Activated T-helper 1 cell treated with Interleukin-2 at 50 U/mL for 16 hours (primary cell): ENCODE results near the gene FARP1.
"Not testable (repeated sequence)": the region's sequence is repeated elsewhere in the genome, so short reads cannot be mapped to it uniquely, and the experiment has no call there.

Source experiments
- DNase-seq: peaks from one replicate; pipeline ENCODE4 v3.0.0-alpha.2; 2020; ENCODE audit warnings: low read depth

Gene FARP1

GRCh38 chr13:98228661-98229341 lies 85.9 kb downstream of the FARP1 start:
- DNase-seq: no peak

- not testable (repeated sequence) for DNase-seq
These were observed 87.9 kb downstream of the FARP1 start for GRCh38 chr13:98230762-98231161.

DNA sequence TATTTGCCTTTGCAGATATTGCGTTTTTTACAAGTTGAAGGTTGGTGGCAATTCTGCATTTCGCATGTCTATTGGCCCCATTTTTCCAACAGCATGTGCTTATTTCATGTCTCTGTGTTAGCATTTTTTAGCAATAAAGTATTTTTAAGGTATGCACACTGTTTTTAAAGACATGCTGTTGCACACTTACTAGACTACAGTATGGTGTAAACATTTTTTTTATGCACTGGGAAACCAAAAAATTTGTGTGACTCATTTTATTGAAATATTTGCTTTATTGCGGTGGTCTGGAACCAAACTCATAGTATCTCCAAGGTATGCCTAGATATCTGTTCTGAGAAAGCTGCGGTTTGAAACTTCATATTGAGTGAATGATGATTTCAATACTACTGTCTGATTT lies 89.6 kb downstream of the FARP1 start:
- no peak for DNase-seq

DNA sequence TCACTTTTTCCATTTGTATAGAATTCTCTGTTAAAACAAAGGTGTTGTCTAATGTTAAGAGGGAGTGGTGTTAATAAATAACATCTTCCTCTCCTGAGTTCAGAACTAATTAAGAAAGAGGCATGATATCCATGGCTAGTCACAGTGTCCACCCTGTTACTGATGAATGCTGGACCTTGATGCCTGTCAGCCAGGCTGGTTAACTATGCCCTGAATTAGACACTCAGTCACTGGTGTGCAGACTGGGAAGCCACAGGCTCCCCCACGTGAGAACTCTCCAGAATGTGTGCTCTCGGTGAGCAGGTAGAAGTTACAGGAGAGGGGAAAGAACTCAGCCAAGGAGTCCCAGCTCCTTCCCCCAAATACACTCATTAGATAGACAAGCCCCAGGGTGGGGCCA lies 90.2 kb downstream of the FARP1 start:
- DNase-seq: no peak

- no peak for DNase-seq
These were observed 91.5 kb downstream of the FARP1 start for GRCh38 chr13:98234348-98234747.

- DNase-seq: no peak
These were observed 93.3 kb downstream of the FARP1 start for GRCh38 chr13:98236197-98236596.

- DNase-seq: no peak
These were observed 94.4 kb downstream of the FARP1 start for GRCh38 chr13:98237331-98237730.

DNA sequence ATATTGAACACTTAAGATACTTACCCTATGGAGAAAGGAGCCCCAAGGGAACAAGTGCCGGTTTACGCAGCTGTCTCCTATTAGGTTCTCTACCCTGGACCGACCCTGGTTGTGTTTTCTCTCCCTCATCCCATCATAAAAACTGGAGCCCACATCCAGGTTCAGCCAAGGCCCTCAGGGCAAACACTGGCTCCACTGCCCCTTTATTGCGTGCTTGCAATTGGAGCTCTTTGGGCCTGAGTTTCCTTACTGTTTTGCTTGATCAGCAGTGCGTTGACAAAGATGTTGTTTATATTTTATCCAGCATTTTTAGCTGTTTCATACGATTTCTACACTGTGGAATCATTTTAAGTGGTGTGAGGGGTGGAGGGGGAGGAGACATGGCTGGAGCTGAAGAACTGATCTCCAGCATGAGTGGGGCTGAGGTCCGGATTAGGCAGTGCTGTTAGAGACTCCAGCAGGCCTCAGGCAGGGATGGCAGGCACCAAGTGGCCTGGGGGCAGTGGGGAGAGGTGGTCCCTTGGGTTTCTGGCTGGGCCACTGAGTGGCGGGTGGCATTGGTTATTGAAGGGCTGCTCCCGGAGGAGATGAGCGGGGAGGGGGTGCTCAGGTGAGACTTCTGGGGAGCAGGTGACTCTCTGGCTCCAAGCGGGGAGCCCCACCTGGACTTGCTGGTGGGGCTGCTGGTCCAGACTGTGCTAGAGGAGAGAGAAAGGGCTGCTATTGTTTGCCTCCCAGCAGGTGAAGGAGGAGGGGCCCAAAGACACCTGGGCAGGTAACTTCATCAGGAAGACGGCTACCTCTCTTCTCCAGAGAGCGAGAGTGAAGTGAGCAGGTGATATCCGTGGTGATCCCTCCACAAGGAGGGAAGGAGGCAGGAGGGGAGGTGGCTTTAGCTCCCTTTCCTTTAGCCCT lies 96.5 kb downstream of the FARP1 start:
- DNase-seq: no peak

GRCh38 chr13:98240135-98240534 lies 97.2 kb downstream of the FARP1 start:
- DNase-seq: no peak

DNA sequence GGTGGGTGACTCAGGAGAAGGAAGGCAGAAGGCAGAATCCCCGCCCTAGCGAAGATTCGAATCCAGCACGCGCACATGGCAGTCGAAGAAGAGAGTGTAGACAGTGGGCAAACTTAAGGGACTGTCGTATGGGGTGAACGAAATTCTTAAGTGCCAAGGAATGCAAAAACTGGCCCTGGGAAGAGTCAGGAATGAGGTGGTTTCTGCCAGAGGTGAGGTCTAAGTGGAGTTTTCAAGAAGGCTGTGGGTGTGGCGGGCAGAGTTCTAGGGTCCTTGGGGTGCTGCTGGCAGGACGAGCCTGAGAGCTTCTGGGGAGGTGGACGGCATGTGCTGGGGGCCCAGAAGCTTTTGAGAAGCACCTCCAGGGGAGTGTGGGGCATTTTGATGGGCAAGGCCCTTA lies 98.1 kb downstream of the FARP1 start:
- DNase-seq: no peak

- no peak for DNase-seq
These were observed 99.1 kb downstream of the FARP1 start for GRCh38 chr13:98241976-98242375.

GRCh38 chr13:98242403-98242802 lies 99.5 kb downstream of the FARP1 start:
- no peak for DNase-seq

DNA sequence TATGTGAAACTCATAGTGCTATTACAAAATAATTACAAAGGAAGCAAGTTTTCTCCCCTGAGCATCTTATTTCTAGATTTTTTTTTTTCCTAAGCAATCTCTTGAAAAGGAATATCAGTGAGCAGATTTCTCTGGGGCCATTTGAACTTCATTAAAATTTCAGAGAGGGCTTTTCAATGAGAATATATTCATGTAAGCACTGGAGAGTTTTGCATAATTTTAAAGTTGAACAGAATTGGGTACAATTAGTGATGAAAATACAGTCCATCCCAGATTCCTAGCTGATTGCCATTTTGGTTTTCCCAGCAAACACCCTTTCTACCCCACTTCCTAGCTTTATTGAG lies 101.0 kb downstream of the FARP1 start:
- no peak for DNase-seq

- DNase-seq: no peak
These were observed 103.8 kb downstream of the FARP1 start for GRCh38 chr13:98246538-98247172.

DNA sequence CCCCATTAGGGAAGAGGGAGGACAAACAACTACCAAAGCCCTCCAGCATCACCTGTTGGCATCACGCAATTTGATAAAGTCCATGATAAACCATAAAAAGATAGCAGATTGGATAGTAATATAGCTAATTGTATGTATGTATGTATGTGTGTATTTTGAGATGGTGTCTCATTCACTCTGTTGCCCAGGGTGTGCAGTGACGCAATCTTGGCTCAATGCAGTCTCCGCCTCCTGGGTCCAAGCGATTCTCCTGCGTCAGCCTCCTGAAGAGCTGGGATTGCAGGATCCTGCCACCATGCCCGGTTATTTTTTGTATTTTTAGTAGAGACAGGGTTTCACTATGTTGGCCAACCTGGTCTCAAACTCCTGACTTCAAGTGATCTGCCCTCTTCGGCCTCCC lies 108.8 kb downstream of the FARP1 start:
- no peak for DNase-seq

DNA sequence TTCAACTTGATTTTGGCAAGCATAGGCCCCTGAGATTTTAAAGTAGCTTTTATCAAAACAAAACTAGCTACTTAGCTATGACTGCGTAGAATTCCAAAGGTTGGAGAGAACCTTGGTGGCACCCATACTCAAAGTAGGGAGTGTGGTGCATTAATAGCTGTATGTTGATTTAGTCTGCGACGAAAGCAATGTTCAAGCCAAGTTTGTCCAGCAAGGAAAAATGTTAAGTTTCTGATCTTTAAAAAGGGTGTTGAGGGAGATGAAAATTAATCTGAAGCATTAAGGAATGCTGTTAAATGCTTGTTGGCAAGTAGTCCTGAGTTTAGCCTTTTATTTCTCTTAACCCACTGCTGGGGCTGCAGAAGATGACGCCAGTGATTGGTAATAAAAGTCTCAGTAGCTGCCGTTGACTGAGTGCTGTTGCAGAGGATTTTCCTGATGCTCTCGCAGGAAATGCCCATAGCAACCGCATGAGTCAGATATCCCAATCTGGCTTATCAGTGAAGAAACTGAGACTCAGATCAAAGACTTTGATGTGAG lies 110.1 kb downstream of the FARP1 start:
- DNase-seq: no peak

DNA sequence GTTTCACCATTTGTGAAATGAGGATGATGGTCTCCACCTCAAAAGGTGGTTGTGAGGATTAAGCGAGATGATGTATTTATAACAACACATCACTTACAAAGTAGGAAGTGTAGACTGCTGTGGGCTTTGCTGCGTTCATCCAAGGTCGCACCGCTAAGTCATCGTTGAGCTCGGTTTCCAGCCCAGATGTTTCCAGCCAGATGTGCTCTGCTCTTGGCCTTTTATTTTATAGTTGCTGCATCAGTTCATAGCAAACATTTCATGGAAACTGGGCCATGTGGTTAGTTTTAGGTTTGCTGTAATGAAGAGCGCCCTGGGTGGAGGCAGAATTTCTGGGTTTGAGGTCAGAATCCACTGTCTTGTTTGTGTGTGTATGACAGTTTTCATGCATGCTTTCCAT lies 110.6 kb downstream of the FARP1 start:
- no peak for DNase-seq

DNA sequence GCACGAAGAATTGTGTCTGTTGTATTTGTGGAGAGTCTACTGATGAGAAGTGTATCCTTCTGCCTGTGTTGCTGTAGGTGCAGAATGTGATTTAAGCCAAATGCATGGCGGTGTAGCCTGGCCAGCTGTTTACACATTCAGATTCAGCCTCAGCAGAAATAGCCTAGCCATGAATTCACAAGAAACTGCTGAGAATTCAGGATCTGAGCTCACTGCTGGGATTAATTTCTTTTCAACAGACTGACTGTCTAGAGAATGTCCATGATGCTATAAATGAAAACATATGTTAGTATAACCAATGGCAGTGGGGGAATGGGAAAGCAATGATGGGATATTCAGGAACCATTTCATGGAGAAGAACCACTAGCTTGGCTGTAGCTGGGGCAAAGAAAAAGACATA lies 111.6 kb downstream of the FARP1 start:
- no peak for DNase-seq

- DNase-seq: no peak
These were observed 115.3 kb downstream of the FARP1 start for GRCh38 chr13:98258226-98258625.

DNA sequence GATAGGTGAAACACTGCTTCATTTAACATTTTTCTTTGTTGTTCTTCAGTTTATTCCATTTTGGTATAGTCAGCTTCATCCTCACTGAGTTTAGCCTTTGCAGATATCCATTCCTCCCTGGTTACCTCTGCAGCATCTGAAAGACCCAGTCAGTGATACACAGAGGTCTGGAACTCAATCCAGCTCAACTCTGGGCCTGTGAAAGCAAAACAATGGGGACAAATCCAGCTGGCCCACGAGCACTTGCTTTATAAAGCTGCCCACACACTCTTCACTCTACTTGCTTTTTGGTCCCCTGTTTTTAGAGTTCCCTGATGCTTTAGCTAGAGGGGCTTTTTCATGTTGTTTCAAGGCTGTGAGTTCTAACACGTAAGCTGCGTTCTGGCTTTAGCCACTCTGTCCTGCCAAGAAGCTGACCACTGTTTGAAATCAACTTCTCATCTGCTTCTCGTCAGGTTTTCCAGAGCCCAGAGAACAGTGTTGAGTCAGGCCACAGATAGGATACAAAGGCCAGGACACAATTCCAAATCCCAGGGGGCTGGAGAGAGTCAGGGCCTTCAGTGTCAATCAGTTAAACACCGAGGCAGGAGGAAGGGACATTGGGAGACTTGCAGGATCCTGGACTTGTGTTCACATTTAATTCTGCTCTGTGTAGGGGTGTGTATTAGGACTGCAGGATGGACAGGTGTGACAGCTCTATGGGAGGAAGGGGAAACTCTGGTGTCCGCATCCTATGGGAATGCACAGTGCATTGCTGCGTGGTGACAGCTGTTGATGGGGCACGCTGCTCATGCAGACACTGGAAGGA lies 117.7 kb downstream of the FARP1 start:
- DNase-seq: no peak

DNA sequence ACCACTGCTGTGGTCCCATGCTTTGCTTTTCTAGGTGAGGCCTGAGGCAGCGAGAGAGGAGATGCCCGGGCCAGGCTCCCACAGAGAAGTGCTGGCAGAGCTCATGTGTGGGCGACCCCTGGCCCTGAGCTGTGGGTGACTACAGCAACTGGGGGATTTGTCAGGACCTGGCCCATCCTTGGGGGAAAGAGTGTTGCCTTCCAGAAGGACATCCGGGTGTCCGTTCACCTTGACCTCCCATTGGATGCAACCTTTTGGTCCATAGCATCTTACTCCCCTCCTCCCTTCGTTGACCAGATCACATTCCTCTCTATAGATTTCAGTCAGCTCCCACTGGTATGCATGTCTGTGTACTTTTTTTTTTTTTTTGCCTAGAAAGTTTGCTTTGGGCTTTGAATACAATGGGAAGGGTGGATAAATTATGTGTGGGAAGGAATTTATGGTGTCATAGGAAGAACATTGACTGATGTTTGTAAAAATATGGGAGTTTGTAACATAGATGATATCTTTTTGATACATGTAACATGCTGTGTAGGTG lies 118.3 kb downstream of the FARP1 start:
- DNase-seq: no peak

GRCh38 chr13:98262292-98262691 lies 119.4 kb downstream of the FARP1 start:
- no peak for DNase-seq
